ENCODE measurements around the gene CLEC14A.

Gene CLEC14A, protein sequence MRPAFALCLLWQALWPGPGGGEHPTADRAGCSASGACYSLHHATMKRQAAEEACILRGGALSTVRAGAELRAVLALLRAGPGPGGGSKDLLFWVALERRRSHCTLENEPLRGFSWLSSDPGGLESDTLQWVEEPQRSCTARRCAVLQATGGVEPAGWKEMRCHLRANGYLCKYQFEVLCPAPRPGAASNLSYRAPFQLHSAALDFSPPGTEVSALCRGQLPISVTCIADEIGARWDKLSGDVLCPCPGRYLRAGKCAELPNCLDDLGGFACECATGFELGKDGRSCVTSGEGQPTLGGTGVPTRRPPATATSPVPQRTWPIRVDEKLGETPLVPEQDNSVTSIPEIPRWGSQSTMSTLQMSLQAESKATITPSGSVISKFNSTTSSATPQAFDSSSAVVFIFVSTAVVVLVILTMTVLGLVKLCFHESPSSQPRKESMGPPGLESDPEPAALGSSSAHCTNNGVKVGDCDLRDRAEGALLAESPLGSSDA

DNA sequence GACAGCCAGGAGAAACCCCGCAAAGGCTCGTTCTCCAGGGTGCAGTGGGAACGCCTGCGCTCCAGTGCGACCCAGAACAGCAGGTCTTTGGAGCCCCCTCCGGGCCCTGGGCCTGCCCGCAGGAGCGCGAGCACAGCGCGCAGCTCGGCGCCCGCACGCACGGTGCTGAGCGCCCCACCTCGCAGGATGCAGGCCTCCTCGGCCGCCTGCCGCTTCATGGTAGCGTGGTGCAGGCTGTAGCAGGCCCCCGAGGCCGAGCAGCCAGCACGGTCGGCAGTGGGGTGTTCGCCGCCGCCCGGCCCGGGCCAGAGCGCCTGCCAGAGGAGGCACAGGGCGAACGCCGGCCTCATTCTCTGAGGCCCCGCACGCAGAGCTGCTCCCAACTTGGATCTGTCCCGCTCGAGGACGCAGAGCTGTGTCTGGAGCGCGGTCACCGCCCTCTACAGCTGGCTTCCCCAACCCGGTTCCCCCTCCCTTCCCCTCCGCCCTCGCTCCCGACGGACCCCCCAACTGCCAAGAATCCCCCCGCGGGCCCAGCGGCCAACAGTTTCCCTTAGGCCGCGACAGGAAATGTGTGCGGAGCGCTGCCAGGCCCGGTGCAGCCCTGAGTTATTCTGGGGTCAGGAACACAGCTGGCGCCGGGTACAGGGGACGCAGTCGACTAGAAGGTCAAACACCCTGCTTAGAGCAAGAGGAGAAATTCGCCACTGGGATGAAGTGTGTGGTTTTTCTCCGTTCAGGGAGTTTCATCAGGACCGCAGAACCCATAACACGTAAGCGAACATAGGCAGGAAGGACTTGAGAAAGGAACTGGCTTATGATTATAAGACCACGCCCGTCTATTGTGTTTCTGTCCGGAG is at the start of gene CLEC14A:
CLEC14A (minus strand) TSS at position 421 of the 860 bp plus-strand sequence; CDS start at position 350, 71 bp downstream.
- DNase-seq: no peak

DNA sequence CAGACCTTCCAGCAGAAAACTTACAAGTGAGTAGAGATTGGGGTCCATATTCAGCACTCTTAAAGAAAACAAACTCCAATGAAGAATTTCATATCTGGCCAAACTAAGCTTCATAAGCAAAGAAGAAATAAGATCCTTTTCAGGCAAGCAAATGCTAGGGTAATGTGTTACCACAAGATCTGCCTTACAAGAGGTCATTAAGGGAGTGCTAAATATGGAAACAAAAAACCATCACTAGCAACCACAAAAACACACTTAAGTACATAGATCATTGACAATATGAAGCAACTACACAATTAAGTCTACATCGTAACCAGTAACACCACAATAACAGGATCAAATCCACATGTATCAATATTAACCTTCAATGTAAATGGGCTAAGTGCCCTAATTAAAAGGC is 47.1 kb upstream of the CLEC14A start:
- no peak for DNase-seq

DNA sequence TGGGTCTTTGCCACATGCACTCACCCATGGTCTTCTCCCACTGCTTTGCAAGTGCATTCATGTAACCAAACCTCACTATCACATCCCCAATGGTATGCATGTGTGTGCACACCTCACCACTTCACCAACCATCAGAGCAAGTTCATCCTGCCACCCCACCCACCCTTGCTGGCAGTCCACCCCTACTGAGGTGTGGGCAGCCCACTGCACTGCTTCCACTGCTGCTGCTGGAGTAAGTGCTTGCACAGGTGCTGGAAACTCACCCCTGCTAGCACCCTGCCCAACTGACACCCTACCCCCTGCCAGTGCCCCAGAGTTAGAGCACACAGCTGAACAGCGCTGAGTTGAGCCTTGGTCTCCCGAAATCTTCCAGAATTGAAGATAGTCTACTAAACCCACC is 46.1 kb upstream of the CLEC14A start:
- no peak for DNase-seq

DNA sequence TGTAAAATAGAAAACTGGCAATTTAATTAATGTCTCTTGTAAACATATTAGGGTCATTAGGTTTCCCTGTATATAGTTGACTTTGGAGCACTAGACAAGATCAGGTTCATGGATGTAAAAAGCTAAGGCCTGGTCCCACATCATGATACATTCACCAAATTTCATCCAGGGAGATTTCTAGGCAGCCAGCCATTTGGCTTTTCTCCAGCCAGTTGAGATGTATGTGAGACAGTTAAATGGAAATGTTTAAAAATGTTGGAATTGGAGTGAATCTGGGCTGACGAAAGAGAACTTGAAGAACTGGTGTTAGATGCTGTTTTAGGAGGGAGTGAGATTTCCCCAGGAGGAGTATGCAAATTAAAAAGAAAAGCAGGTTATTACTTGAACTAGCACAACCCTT is 41.8 kb upstream of the CLEC14A start:
- DNase-seq: no peak

DNA sequence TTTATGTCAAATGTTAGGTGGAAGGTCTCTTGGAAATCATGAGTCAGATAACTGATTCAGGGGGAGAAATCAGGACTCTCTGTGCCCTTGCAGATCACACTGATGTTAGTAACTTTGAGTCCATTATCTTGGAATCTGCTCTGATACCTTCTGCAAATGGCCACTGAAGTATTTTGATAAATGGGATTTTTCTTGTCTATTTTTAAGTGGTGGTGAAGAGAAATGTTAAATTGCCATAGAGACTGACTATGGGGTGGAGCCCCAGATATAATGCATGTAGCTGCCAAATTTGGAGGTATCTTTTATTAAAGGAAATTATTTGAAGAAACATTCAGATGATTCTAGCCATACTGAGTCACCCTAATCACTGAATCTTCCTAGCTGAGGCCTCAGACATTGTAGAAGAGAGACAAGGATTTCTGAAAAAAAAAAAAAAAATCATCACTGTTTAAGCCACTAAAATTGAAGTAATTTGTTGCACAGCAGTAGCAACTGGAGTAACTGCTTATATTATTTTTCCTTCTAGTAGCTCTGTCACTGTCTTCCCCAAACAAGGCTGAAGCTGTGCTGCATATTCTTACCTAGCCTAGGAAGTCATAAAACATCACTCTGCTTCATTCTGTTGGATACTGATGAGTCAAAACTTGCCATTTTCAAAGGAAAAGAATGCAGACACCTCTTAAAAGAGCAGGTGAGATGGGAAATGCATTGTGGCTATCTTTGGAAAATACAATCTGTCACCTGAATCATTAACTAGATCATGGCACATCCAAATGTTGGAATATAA is 36.0 kb upstream of the CLEC14A start:
- no peak for DNase-seq

DNA sequence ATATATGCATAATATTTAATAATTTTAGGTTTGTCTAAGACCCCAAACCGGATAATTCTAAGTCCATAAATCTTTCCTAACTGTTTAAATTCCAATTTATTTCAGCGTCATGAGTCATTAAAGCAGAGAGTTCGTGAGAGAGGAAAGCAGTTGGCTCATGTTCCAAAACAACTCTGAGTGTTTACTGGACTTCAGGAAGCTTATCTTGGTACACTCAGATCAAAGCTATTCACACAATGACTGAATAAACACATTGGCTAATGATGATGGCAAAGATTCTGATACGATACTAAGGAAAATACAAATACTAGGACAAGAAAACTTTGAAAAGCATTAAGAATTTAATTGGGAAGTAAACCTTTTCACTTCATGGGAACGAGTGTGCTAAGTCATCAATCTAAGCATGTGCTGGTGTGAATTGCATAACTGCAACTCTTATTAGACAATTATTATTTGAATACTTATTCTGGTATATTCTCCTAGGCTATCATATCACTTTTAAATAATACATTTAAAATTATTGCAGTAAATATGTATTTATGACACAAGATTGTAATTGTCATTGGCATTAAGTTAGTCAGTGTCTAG is 34.8 kb upstream of the CLEC14A start:
- peak; percentile 73 for DNase-seq

DNA sequence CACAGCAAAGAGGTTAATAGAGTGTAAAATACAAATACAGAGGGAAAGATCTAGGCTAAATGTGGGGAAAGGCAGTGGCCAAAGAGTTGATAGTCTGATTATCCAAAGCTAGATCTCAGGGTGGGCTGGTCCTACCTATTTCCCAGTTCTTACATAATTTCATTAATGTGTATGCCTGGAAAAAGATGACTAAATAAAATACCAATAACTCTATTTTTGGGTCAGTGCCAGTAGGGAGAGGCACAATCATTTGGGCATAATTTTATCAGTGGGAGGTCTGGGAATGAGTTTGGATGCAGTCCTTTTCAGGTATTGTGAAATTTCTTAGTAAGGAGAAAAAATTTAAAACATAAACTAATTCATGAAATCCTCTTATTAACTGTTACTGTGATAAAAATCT is 30.6 kb upstream of the CLEC14A start:
- DNase-seq: no peak

DNA sequence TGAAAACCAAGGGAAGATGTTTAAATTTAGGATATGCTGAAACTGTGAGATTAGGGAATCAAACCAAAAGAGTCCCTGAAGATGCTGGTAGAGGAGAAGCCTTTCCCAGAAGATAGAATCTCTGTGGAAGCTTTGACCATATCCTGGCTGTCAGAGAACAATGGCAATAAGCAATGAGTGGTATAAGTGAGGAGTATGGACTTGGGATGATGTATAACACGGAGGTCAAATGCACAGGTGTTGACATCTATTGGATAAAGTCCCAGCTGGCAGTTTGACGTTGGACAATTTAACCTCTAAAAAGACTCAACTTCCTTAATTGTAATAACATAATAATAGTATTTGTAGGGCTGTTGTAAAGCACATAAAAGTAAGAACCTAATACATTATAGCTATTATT is 30.1 kb upstream of the CLEC14A start:
- DNase-seq: no peak

DNA sequence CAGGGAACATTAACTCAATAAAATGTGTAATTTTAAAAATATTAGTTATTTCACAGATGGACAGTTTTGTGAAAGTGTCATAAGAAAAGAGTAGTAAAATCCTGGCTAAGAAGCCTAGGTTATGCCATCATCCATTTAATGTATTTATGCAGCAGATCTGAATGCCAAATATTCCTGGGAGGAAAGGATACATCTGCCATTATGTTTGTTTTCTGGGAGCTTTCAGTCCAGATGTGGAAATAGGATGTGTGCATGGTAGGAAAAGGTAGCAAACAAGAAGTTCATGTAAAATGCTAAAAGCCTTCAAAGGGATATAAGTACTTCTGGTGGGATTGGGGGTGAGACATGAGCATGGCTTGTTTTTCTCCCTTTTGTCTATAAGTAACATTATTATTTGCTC is 27.0 kb upstream of the CLEC14A start:
- DNase-seq: no peak

DNA sequence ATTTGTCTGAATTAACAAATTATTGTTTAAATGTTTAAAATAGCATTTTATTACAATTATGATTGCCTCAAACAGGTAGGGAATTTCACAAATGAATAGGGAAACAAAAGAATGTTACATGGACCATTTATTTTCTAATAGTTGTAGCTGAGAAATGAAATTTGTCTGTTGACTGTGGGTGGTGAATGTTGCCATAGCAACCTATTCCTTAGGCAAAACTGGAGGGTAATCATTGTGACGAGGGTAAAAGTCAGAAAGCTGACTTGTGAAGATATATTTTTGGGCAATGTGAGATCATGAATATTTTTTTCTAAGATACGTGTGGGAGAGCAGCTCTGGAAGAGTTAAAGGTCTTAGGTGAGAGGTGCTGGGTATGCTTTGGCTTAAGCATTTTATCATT is 24.2 kb upstream of the CLEC14A start:
- no peak for DNase-seq

DNA sequence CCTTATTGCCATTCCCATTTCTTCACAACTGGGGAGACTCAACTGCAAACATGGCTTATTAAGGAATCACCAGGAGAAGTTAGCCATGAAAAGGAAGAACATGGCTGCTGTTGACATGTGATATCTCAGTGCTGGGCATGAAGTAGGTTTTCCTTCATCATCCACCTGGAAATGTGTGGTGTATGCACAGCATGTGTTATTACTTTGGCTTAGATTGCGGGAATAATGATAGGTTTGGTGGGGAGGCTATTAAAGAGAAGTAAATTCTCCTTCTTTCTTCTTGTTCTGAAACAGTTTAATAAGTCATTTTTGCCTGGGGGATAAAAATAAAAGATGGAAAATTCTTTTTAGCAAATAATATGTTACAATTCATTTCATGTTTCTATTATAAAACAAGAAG is 23.7 kb upstream of the CLEC14A start:
- DNase-seq: no peak

DNA sequence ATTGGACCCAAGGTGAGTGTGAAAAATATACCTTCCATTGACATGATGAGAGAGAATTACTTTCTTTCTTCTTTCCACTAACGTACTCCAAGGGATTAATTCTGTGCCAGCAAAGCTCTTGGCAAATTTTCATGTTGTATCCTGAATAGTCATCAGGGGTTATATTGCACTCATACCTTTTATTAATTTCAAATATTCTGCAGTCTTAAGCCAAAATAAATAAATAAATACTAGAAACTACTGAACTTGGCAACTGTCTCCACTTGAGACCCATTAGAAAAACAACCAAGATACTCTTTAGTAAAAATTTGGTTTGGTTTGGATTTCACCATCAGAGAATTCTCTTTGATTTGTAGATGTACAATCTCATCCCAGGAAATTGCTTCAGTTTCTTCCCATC is 22.1 kb upstream of the CLEC14A start:
- no peak for DNase-seq

DNA sequence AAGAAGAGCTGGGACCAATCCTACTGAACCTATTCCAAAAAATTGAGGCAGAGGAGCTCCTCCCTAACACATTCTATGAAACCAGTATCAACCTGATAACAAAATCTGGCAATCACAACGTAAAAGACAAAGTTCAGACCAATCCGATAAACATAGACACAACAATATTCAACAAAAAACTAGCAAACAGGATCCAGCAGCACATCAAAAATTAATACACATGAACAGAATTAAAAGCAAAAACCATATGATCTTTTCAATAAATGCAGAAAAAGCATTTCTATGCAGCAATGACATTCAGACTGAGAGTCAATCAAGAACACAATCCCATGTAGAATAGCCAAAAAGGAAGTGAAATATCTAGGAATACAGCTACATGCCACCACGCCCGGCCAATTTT is 7.0 kb upstream of the CLEC14A start:
- DNase-seq: no peak

DNA sequence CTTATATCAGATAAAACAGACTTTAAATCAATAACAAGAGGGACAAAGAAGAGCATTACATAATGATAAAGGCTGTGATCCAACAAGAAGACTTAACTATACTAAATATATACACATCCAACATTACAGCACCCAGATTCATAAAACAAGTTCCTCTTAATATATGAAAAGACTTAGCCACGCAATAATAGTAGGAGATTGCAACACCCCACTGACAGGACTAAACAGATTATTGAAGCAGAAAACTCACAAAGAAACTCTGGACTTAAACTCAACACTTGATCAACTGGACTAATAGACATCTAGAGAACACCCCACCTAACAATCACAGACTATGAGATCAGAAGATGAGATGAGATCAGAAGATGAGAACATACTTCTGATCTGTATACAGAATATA is 5.7 kb upstream of the CLEC14A start:
- no peak for DNase-seq

DNA sequence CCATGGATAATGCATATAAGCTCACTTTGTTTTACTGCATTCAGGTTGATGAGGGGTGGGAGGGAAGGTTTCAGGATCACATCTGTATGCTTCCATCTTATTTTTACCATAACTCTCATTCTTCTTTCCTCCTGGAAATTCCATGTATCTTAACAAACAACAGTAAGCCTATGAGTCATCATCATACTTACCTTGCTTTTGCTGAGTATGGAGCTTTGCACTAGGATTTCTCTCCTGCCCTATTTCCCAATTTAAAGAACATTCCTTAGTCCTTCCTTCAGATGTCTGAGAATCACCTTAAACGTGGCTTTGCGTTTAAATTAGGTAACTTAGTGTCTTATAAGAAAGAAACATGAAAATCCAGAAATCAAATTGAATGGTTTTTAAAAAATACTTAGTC is 1.6 kb upstream of the CLEC14A start:
- no peak for DNase-seq

DNA sequence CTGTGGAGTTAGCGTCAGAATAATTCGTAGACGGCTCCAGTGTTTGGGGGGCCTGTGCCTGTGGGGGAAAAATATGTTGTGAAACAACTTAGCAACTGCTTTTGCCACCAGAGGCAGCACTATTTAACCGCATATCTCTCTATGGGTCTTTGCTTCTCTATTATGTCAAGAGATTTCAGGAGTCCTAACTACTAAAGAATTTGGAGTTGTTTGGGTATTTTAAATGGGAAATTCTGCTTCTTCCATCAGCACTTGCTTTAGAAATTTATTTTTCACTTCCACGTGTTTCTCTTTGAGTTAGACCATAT is 594 bp upstream of the CLEC14A start:
- DNase-seq: no peak

DNA sequence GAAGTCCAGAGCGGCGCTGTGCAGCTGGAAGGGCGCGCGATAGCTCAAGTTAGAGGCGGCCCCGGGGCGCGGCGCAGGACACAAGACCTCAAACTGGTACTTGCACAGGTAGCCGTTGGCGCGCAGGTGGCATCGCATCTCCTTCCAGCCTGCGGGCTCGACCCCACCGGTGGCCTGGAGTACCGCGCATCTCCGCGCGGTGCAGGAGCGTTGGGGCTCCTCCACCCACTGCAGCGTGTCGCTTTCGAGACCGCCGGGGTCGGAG is 553 bp downstream of the CLEC14A start:
- DNase-seq: no peak

DNA sequence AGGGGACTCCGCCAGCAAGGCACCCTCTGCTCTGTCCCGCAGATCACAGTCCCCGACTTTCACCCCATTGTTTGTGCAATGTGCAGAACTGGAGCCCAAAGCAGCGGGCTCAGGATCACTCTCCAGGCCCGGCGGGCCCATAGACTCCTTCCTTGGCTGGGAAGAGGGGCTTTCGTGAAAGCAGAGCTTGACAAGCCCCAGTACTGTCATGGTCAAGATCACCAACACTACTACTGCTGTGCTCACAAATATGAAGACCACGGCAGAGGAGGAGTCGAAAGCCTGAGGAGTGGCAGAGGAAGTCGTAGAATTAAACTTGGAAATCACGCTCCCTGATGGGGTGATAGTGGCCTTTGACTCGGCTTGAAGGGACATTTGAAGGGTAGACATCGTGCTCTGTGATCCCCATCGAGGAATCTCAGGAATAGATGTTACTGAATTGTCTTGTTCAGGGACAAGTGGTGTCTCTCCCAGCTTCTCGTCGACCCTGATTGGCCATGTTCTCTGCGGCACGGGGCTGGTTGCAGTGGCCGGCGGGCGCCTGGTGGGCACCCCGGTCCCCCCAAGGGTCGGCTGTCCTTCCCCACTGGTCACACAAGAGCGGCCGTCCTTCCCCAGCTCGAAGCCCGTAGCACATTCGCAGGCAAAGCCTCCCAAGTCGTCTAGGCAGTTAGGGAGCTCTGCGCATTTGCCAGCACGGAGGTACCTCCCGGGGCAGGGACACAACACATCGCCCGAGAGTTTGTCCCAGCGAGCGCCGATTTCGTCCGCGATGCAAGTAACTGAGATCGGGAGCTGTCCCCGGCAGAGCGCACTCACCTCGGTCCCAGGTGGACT is 1.1 kb downstream of the CLEC14A start:
- DNase-seq: peak; percentile 31

DNA sequence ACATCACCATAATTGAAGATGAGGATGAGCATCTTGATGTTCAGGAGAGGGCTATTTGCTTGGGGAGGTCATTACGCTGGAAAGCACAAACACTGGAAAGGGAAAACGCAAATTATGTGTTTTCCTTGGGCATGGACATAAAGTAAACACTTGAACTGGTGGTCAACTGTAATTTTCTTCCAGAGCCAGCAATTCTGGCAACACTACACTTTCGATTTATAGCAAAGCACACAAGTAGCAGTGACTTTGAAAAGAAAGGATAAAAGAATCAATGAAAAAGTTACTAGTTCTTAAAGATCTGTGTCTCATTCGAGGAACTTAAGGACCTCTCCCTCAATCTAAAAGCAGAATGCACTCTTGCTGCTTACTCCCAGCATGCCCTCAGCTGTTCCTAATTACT is 2.2 kb downstream of the CLEC14A start:
- DNase-seq: no peak

DNA sequence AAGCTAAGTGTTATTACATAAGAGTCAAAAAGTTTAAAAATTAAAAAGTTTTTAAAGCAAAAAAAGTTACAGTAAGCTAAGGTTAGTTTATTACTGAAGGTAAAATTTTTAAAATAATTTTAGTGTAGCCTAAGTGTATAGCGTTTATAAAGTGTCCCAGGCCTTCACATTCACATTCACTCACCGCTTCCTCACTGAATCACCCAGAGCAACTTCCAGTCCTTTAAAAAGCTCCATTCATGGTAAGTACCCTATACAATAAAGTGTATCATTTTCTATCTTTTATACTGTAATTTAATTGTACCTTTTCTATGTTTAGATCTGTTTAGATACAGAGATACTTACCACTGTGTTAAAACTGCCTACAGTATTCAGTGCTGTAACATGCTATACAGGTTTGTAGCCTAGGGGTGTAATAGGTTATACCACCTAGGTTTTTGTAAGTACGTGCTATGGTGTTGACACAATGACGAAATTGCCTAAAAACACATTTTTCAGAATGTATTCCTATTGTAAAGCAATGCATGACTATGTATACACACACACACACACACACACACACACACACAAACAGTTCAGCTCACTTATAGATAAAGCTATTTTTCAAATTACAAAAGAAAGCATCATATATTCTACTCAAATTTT is 3.7 kb downstream of the CLEC14A start:
- DNase-seq: no peak

DNA sequence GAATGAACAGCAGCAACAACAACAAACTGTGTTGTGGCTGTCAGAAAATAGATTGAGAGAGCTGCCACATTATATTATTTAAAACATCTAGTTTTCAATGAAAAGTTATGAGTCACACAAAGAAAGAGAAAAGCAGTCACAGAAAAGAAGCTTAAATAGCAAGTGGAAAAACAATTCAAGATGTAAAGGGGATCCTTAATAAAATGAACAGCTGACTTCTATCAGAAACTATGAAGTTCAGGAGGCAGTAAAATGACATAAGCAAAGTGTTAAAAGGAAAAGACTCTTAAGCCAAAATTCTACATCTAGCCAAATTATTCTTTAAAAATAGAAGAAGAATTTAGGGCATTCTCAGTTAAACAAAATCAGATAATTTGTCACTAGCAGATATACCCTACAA is 5.6 kb downstream of the CLEC14A start:
- DNase-seq: no peak
